Hepatocyte (in vitro differentiated cells): ENCODE results near the gene ARAF. TPM values are rescaled to one million over a fixed set of nuclear protein-coding genes. Genes with fewer than 3 reads are reported as not detected.
A peak's percentile ranks its signal among the peaks of the same experiment; 100 is the strongest.

Experiments used
- DNase-seq: peaks from one replicate; pipeline ENCODE4 v3.0.0-alpha.2; 2016; ENCODE audit warnings: low spot score
- H2AFZ ChIP-seq: fragments of 200-600 bp; sonication (generic); 2 replicates; pipeline ENCODE4 v1.6.0; 2016; ENCODE audit warnings: antibody characterized with exemption, mild to moderate bottlenecking
- H3K27ac ChIP-seq: fragments of 200-600 bp; sonication (generic); 2 replicates; pipeline ENCODE4 v1.5.1; 2016; ENCODE audit warnings: mild to moderate bottlenecking
- H3K27me3 ChIP-seq: fragments of 200-600 bp; sonication (generic); 2 replicates; pipeline ENCODE4 v1.6.1; 2016
- H3K36me3 ChIP-seq: fragments of 200-600 bp; sonication (generic); replicated peaks from 2 replicates; pipeline ENCODE4 v1.5.1; 2016; ENCODE audit warnings: low read depth; ENCODE audit not compliant: insufficient read depth
- H3K4me1 ChIP-seq: fragments of 200-600 bp; sonication (generic); 2 replicates; pipeline ENCODE4 v1.5.1; 2016; ENCODE audit warnings: mild to moderate bottlenecking, moderate library complexity; ENCODE audit not compliant: insufficient read depth
- H3K4me2 ChIP-seq: fragments of 200-600 bp; sonication (generic); 2 replicates; pipeline ENCODE4 v1.6.0; 2016
- H3K4me3 ChIP-seq: fragments of 200-600 bp; sonication (generic); 2 replicates; pipeline ENCODE4 v1.5.1; 2016; ENCODE audit warnings: mild to moderate bottlenecking
- H3K79me2 ChIP-seq: fragments of 200-600 bp; sonication (generic); 2 replicates; pipeline ENCODE4 v1.6.0; 2017; ENCODE audit warnings: mild to moderate bottlenecking
- H3K9me2 ChIP-seq: fragments of 200-600 bp; sonication (generic); replicated peaks from 2 replicates; pipeline ENCODE4 v1.6.0; 2017; ENCODE audit warnings: mild to moderate bottlenecking; ENCODE audit not compliant: insufficient read depth
- H3K9me3 ChIP-seq: fragments of 200-600 bp; sonication (generic); 2 replicates; pipeline ENCODE4 v1.5.1; 2016; ENCODE audit warnings: low read depth, mild to moderate bottlenecking
- H4K20me1 ChIP-seq: fragments of 200-600 bp; sonication (generic); 2 replicates; pipeline ENCODE4 v1.6.0; 2016; ENCODE audit warnings: mild to moderate bottlenecking; ENCODE audit not compliant: insufficient read depth, poor library complexity, severe bottlenecking
- EZH2 ChIP-seq: fragments of 200-600 bp; sonication (generic); IDR thresholded peaks from 2 replicates; pipeline ENCODE4 v1.6.1; 2016; ENCODE audit warnings: antibody characterized with exemption, mild to moderate bottlenecking, borderline replicate concordance
- EZH2phosphoT487 ChIP-seq: fragments of 200-600 bp; sonication (generic); IDR thresholded peaks from one replicate; pipeline ENCODE4 v1.6.1; 2018; ENCODE audit warnings: antibody characterized with exemption, mild to moderate bottlenecking, low read depth, moderate library complexity; ENCODE audit not compliant: unreplicated experiment, severe bottlenecking
- WGBS: methylation state at CpG from one replicate; pipeline ENCODE4 v1.1.6; 2016; ENCODE audit warnings: low lambda C conversion rate; ENCODE audit errors: missing lambda C conversion rate; 5-methylcytosine and 5-hydroxymethylcytosine counted together
- polyA plus RNA-seq: library from polyadenylated mRNA; unstranded; fragments of >200 nt; fragmentation: Nextera tagmentation; extraction: Ambion mirVana; gene quantifications from 2 replicates; pipeline ENCODE4 v1.2.1, GENCODE V29; 2016
- total RNA-seq: library from RNA; depleted of rRNA; stranded (reverse); fragments of >200 nt; gene quantifications from 2 replicates; pipeline ENCODE4 v1.2.3, GENCODE V29; 2014
- TF ChIP-seq, protein P1 (sequence below): fragments of 200-600 bp; sonication (generic); IDR thresholded peaks from 2 replicates; pipeline ENCODE4 v1.5.1; 2016; ENCODE audit warnings: antibody characterized with exemption, mild to moderate bottlenecking; ENCODE audit not compliant: poor library complexity

Gene ARAF
- total and polyA plus RNA-seq, 2 experiments from 2014 or later, result 29.8 to 89.6 TPM

DNA sequence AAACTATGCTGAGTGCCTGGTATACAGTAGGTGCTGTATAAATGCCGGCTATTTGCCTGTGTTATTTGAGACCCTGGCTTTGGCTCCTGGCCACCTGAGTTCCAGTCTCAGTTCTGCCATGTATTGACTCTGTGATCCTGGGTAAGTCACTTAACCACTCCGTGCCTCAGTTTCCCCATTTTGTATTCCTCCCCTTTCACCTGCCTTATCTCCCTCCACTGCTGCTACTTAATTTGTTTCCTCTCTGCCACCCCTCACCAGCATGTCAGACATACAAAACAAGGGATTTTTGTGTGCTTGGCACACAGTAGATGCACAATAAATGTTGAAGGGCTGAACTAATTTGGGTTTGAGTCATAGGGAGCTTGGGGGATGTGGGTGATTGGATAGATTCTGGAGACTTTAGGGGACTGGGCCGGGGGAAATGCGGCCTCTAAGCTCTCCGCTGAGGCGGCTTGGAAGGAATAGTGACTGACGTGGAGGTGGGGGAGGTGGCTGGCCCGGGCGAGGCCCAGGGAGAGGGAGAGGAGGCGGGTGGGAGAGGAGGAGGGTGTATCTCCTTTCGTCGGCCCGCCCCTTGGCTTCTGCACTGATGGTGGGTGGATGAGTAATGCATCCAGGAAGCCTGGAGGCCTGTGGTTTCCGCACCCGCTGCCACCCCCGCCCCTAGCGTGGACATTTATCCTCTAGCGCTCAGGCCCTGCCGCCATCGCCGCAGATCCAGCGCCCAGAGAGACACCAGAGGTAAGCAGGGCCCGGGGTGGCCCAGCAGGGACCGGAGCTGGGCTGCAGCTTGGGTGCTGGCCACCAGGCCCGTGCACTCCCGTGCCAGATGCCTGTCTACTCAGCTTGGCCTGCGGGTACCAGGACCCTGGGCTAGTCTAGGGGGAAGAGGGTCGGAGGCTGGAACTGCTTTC lies 21.0 kb downstream of the ARAF start, which contains the start of gene TIMP1:
TSS of gene TIMP1 (plus strand) at position 706 of the 917 bp plus-strand sequence. CDS start 980 bp downstream, outside the sequence.
- peak; percentile 92 for DNase-seq

DNA sequence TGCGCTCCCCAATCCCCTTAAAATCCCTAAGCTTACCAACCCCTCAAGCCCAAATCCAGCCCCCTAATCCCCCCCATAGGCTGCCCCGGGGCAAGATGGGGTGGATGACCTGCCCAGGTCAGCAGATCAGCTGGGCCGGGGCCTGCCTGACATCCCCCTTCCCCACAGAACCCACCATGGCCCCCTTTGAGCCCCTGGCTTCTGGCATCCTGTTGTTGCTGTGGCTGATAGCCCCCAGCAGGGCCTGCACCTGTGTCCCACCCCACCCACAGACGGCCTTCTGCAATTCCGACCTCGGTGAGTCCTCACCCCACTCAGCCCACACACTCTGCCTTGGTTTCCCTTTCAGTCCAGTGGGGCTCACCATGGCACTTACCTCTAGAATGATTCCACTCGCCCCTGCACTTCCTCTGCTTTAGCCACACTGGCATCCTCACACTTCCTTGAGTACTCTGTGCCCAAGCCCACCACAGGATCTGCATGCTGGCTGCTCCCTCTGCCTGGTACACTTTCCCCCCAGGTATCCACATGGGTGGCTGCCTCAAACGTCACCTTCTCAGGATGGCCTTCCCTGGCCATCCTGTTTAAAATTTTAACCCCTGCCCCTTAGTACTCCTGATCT lies 22.3 kb downstream of the ARAF start:
- Histone ChIP-seq H3K4me3 (no peak overlapping the region), H3K27ac (peak overlapping the region; percentile 46), H2AFZ (no peak overlapping the region), H3K36me3 (no peaks in the 10 kb centered on the region), H3K4me1 (peaks cover 4% of the 10 kb centered on the region), H3K79me2 (peaks cover 2% of the 10 kb centered on the region), H4K20me1 (no peaks in the 10 kb centered on the region), H3K27me3 (no peaks in the 10 kb centered on the region), H3K9me3 (no peaks in the 10 kb centered on the region), H3K4me2 (peak overlapping the region; percentile 66), H3K9me2 (no peaks in the 10 kb centered on the region)
- 76% methylated on average over 7 of the region's 8 CpGs for WGBS
- no peak for DNase-seq
- TF ChIP-seq EZH2, result no peak
- TF ChIP-seq EZH2phosphoT487, result no peak
- TF ChIP-seq, protein P1, sequence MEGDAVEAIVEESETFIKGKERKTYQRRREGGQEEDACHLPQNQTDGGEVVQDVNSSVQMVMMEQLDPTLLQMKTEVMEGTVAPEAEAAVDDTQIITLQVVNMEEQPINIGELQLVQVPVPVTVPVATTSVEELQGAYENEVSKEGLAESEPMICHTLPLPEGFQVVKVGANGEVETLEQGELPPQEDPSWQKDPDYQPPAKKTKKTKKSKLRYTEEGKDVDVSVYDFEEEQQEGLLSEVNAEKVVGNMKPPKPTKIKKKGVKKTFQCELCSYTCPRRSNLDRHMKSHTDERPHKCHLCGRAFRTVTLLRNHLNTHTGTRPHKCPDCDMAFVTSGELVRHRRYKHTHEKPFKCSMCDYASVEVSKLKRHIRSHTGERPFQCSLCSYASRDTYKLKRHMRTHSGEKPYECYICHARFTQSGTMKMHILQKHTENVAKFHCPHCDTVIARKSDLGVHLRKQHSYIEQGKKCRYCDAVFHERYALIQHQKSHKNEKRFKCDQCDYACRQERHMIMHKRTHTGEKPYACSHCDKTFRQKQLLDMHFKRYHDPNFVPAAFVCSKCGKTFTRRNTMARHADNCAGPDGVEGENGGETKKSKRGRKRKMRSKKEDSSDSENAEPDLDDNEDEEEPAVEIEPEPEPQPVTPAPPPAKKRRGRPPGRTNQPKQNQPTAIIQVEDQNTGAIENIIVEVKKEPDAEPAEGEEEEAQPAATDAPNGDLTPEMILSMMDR, result no peak

More for the DNA sequence above, 21.0 kb downstream of the ARAF start, which contains the start of gene TIMP1:
- Histone ChIP-seq H4K20me1 (no peaks in the 10 kb centered on the region), H3K9me3 (no peaks in the 10 kb centered on the region), H3K4me2 (peak within 1 kb of the TSS; percentile 66), H3K79me2 (peaks cover 2% of the 10 kb centered on the region), H3K27me3 (no peaks in the 10 kb centered on the region), H3K4me3 (peak within 1 kb of the TSS; percentile 21), H3K36me3 (no peaks in the 10 kb centered on the region), H3K4me1 (peaks cover 4% of the 10 kb centered on the region), H3K9me2 (no peaks in the 10 kb centered on the region), H3K27ac (peak within 1 kb of the TSS; percentile 90), H2AFZ (peak within 1 kb of the TSS; percentile 44)
- WGBS, result 56% methylated on average over 22 of the region's 28 CpGs
- TF ChIP-seq EZH2phosphoT487 (no peak), EZH2 (no peak)
- TF ChIP-seq, protein P1, result no peak

DNA sequence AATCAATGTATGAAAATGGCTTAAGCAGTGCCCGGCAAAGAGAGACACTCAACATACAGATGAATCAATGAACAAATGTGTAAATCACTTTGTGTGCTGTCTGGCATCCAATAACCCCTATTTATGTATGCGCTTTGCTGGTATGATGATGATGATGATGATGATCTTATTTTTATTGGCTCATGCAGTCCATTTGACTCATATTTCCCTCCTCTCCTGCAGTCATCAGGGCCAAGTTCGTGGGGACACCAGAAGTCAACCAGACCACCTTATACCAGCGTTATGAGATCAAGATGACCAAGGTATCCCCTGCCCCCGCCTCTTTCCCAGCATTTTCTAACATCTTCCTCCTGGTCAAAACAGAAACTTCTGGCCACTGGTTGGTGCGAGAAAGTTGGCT lies 23.7 kb downstream of the ARAF start:
- H3K27ac ChIP-seq, result no peak overlapping the region
- H3K9me3 ChIP-seq, result no peaks in the 10 kb centered on the region
- H4K20me1 ChIP-seq, result no peaks in the 10 kb centered on the region
- no peak overlapping the region for H3K4me3 ChIP-seq
- H3K79me2 ChIP-seq, result peaks cover 2% of the 10 kb centered on the region
- peak overlapping the region; percentile 66 for H3K4me2 ChIP-seq
- DNase-seq, result no peak
- TF ChIP-seq, protein P1, result no peak
- TF ChIP-seq EZH2 (no peak), EZH2phosphoT487 (no peak)
- WGBS, result 77% methylated on average over 6 of the region's 6 CpGs
- H3K4me1 ChIP-seq, result peaks cover 4% of the 10 kb centered on the region
- no peaks in the 10 kb centered on the region for H3K36me3 ChIP-seq
- H2AFZ ChIP-seq, result no peak overlapping the region
- no peaks in the 10 kb centered on the region for H3K9me2 ChIP-seq
- H3K27me3 ChIP-seq, result no peaks in the 10 kb centered on the region
